ENCODE results near the gene ATP5PD.

ATP5PD gene

GRCh38 chr17:75046407-75047289, at the start of gene ATP5PD, which contains the start of gene KCTD2:
Gene ATP5PD (minus strand): TSS chr17:75046969. CDS start chr17:75042650, 4,319 bp downstream.
Gene KCTD2 (plus strand): TSS chr17:75047225. CDS start chr17:75047251, 26 bp downstream.
- no peaks in the 10 kb centered on the region for H3K9me3 ChIP-seq (ENCODE audit: control insufficient read depth, insufficient read depth, low read length)
- H3K27ac ChIP-seq (ENCODE audit: low read length): no peak within 1 kb of the TSS
- peak within 1 kb of the TSS; percentile 100 for H3K4me3 ChIP-seq (ENCODE audit: low read length)
- peak; percentile 91 for DNase-seq (ENCODE audit: low read depth, low spot score)
- no CpG with 5 or more reads among the region's 72 CpGs for WGBS (ENCODE audit: insufficient coverage, insufficient read length)
- H3K36me3 ChIP-seq (ENCODE audit: control insufficient read depth, insufficient read depth, low read length): peaks cover 7% of the 10 kb centered on the region; the same call in 1 of the 2 replicates
- H3K4me1 ChIP-seq (ENCODE audit: control insufficient read depth, insufficient read depth, low read length): no peaks in the 10 kb centered on the region
- H3K27me3 ChIP-seq (ENCODE audit: control insufficient read depth, insufficient read depth, low read length): no peaks in the 10 kb centered on the region

- Histone ChIP-seq H3K9me3 (ENCODE audit: control insufficient read depth, insufficient read depth, low read length) (no peaks in the 10 kb centered on the region), H3K27me3 (ENCODE audit: control insufficient read depth, insufficient read depth, low read length) (no peaks in the 10 kb centered on the region), H3K36me3 (ENCODE audit: control insufficient read depth, insufficient read depth, low read length) (peaks cover 18% of the 10 kb centered on the region), H3K4me1 (ENCODE audit: control insufficient read depth, insufficient read depth, low read length) (peaks cover 3% of the 10 kb centered on the region), H3K27ac (ENCODE audit: low read length) (no peak overlapping the region), H3K4me3 (ENCODE audit: low read length) (no peak overlapping the region)
- DNase-seq (ENCODE audit: low read depth, low spot score): no peak
- no CpG with 5 or more reads among the region's 14 CpGs for WGBS (ENCODE audit: insufficient coverage, insufficient read length)
Observed at GRCh38 chr17:75096082-75096625, 49.4 kb upstream of the ATP5PD start.

GRCh38 chr17:75094871-75095399, 48.2 kb upstream of the ATP5PD start:
- whole genome bisulfite sequencing (ENCODE audit: insufficient coverage, insufficient read length): no CpG with 5 or more reads among the region's 16 CpGs
- Histone ChIP-seq H3K36me3 (ENCODE audit: control insufficient read depth, insufficient read depth, low read length) (peaks cover 11% of the 10 kb centered on the region; the same call in 1 of the 2 replicates), H3K9me3 (ENCODE audit: control insufficient read depth, insufficient read depth, low read length) (no peaks in the 10 kb centered on the region), H3K4me1 (ENCODE audit: control insufficient read depth, insufficient read depth, low read length) (peaks cover 3% of the 10 kb centered on the region), H3K27me3 (ENCODE audit: control insufficient read depth, insufficient read depth, low read length) (no peaks in the 10 kb centered on the region), H3K4me3 (ENCODE audit: low read length) (no peak overlapping the region), H3K27ac (ENCODE audit: low read length) (no peak overlapping the region)
- no peak for DNase-seq (ENCODE audit: low read depth, low spot score)

- Histone ChIP-seq H3K36me3 (ENCODE audit: control insufficient read depth, insufficient read depth, low read length) (0 out of 2 replicates have a peak, but pooled peaks cover 5% of the 10 kb centered on the region), H3K9me3 (ENCODE audit: control insufficient read depth, insufficient read depth, low read length) (no peaks in the 10 kb centered on the region), H3K4me3 (ENCODE audit: low read length) (no peak overlapping the region), H3K27ac (ENCODE audit: low read length) (no peak overlapping the region), H3K4me1 (ENCODE audit: control insufficient read depth, insufficient read depth, low read length) (peaks cover 5% of the 10 kb centered on the region), H3K27me3 (ENCODE audit: control insufficient read depth, insufficient read depth, low read length) (no peaks in the 10 kb centered on the region)
- WGBS (ENCODE audit: insufficient coverage, insufficient read length): no CpG with 5 or more reads among the region's 18 CpGs
- DNase-seq (ENCODE audit: low read depth, low spot score): no peak
Observed at GRCh38 chr17:75093548-75094158, 46.9 kb upstream of the ATP5PD start.

- no peaks in the 10 kb centered on the region for H3K27me3 ChIP-seq (ENCODE audit: control insufficient read depth, insufficient read depth, low read length)
- no CpG with 5 or more reads among the region's 10 CpGs for WGBS (ENCODE audit: insufficient coverage, insufficient read length)
- peaks cover 5% of the 10 kb centered on the region for H3K4me1 ChIP-seq (ENCODE audit: control insufficient read depth, insufficient read depth, low read length)
- no peak overlapping the region for H3K4me3 ChIP-seq (ENCODE audit: low read length)
- H3K36me3 ChIP-seq (ENCODE audit: control insufficient read depth, insufficient read depth, low read length): no peaks in the 10 kb centered on the region
- no peak for DNase-seq (ENCODE audit: low read depth, low spot score)
- H3K27ac ChIP-seq (ENCODE audit: low read length): no peak overlapping the region
- no peaks in the 10 kb centered on the region for H3K9me3 ChIP-seq (ENCODE audit: control insufficient read depth, insufficient read depth, low read length)
Observed at GRCh38 chr17:75091855-75092327, 45.1 kb upstream of the ATP5PD start.

- no peaks in the 10 kb centered on the region for H3K27me3 ChIP-seq (ENCODE audit: control insufficient read depth, insufficient read depth, low read length)
- H3K9me3 ChIP-seq (ENCODE audit: control insufficient read depth, insufficient read depth, low read length): no peaks in the 10 kb centered on the region
- peaks cover 5% of the 10 kb centered on the region for H3K4me1 ChIP-seq (ENCODE audit: control insufficient read depth, insufficient read depth, low read length)
- H3K27ac ChIP-seq (ENCODE audit: low read length): no peak overlapping the region
- no peaks in the 10 kb centered on the region for H3K36me3 ChIP-seq (ENCODE audit: control insufficient read depth, insufficient read depth, low read length)
- H3K4me3 ChIP-seq (ENCODE audit: low read length): no peak overlapping the region
- no CpG with 5 or more reads among the region's 19 CpGs for WGBS (ENCODE audit: insufficient coverage, insufficient read length)
- DNase-seq (ENCODE audit: low read depth, low spot score): no peak
Observed at GRCh38 chr17:75090871-75091854, 44.4 kb upstream of the ATP5PD start.

- H3K4me1 ChIP-seq (ENCODE audit: control insufficient read depth, insufficient read depth, low read length): peaks cover 7% of the 10 kb centered on the region
- WGBS (ENCODE audit: insufficient coverage, insufficient read length): no CpG with 5 or more reads among the region's 11 CpGs
- H3K27ac ChIP-seq (ENCODE audit: low read length): no peak overlapping the region
Observed at GRCh38 chr17:75088465-75089417, 42.0 kb upstream of the ATP5PD start.

GRCh38 chr17:75087558-75088453, 41.0 kb upstream of the ATP5PD start, which contains the start of gene SLC16A5:
Gene SLC16A5 (plus strand): TSS chr17:75087954. CDS start chr17:75093637, 5,683 bp downstream.
- Histone ChIP-seq H3K9me3 (ENCODE audit: control insufficient read depth, insufficient read depth, low read length) (no peaks in the 10 kb centered on the region), H3K27me3 (ENCODE audit: control insufficient read depth, insufficient read depth, low read length) (no peaks in the 10 kb centered on the region), H3K36me3 (ENCODE audit: control insufficient read depth, insufficient read depth, low read length) (no peaks in the 10 kb centered on the region), H3K4me1 (ENCODE audit: control insufficient read depth, insufficient read depth, low read length) (peaks cover 5% of the 10 kb centered on the region), H3K27ac (ENCODE audit: low read length) (no peak within 1 kb of the TSS), H3K4me3 (ENCODE audit: low read length) (peak within 1 kb of the TSS; percentile 81)
- WGBS (ENCODE audit: insufficient coverage, insufficient read length): no CpG with 5 or more reads among the region's 69 CpGs
- DNase-seq (ENCODE audit: low read depth, low spot score): peak; percentile 90

More at GRCh38 chr17:75088465-75089417, 42.0 kb upstream of the ATP5PD start:
- Histone ChIP-seq H3K27me3 (ENCODE audit: control insufficient read depth, insufficient read depth, low read length) (no peaks in the 10 kb centered on the region), H3K9me3 (ENCODE audit: control insufficient read depth, insufficient read depth, low read length) (no peaks in the 10 kb centered on the region), H3K4me3 (ENCODE audit: low read length) (peak overlapping the region; percentile 81; the same call in 1 of the 2 replicates), H3K36me3 (ENCODE audit: control insufficient read depth, insufficient read depth, low read length) (no peaks in the 10 kb centered on the region)
- DNase-seq (ENCODE audit: low read depth, low spot score): no peak

Measured in iPS DF 6.9 (cell line).